H1 (cell line): ENCODE data around the gene KLHDC4. TPM values are rescaled to one million over a fixed set of nuclear protein-coding genes. Genes with fewer than 3 reads are reported as not detected.

Experiments used
- CTCF ChIA-PET: fragments of 300-600 bp; sonication (Branson Sonifier 250); formaldehyde crosslinking; loops from one replicate; lab custom pipeline; 2021; ENCODE audit not compliant: partially characterized antibody; lab: Charles Lee
- POLR2A ChIA-PET: fragments of 300-600 bp; sonication (Branson Sonifier 250); formaldehyde crosslinking; loops from one replicate; lab custom pipeline; 2021; ENCODE audit warnings: inconsistent platforms; ENCODE audit not compliant: partially characterized antibody; lab: Charles Lee
- DNase-seq, 2 experiments: peaks; one replicate each; pipeline versions ENCODE4 v3.0.0 to v3.0.0-alpha.2; 2010 to 2022; ENCODE audit warnings: low spot score in 2 of 2, low read depth in 1 of 2, mixed read lengths in 1 of 2
- FAIRE-seq: peaks from 2 replicates; lab custom pipeline; 2011; peaks lifted over from hg19 to GRCh38; lab: Jason Lieb, UNC
- H2AFZ ChIP-seq: 2 replicates; pipeline ENCODE4 v1.8.1; 2012; ENCODE audit warnings: low read length, inconsistent platforms
- H2AK5ac ChIP-seq: 2 replicates; pipeline ENCODE4 v1.6.1; 2013; ENCODE audit warnings: low read depth, low read length
- H2BK120ac ChIP-seq: replicated peaks from 2 replicates; pipeline ENCODE3; 2013; ENCODE audit warnings: low read depth, low read length, inconsistent platforms
- H2BK12ac ChIP-seq: 2 replicates; pipeline ENCODE4 v1.6.1; 2013; ENCODE audit warnings: low read depth, low read length
- H2BK15ac ChIP-seq: 2 replicates; pipeline ENCODE4 v1.6.1; 2013; ENCODE audit warnings: low read length
- H2BK20ac ChIP-seq: 2 replicates; pipeline ENCODE4 v1.6.1; 2013; ENCODE audit warnings: low read length
- H2BK5ac ChIP-seq: 2 replicates; pipeline ENCODE4 v1.6.1; 2013; ENCODE audit warnings: low read depth, low read length
- H3K14ac ChIP-seq: 2 replicates; pipeline ENCODE4 v1.6.1; 2013; ENCODE audit warnings: inconsistent platforms; ENCODE audit not compliant: insufficient read length
- H3K18ac ChIP-seq: 2 replicates; pipeline ENCODE4 v1.6.1; 2013; ENCODE audit warnings: low read length; ENCODE audit errors: extremely low read depth
- H3K23ac ChIP-seq: 2 replicates; pipeline ENCODE4 v1.6.1; 2013; ENCODE audit warnings: inconsistent platforms; ENCODE audit not compliant: insufficient read length
- H3K23me2 ChIP-seq: 2 replicates; pipeline ENCODE4 v1.6.1; 2013; ENCODE audit warnings: low read depth, low read length
- H3K27ac ChIP-seq: 2 replicates; pipeline ENCODE4 v1.6.1; 2011; ENCODE audit warnings: low read depth, low read length, inconsistent platforms
- H3K27me3 ChIP-seq, 4 experiments: replicated peaks in 1 of 4; 1 replicate in 1 of 4; 2 replicates in 3 of 4; pipeline versions ENCODE4 v1.6.1 to v1.8.1; 2011 to 2013; ENCODE audit warnings: low read length in 3 of 4, mild to moderate bottlenecking in 3 of 4, inconsistent platforms in 2 of 4, mixed read lengths in 2 of 4, moderate library complexity in 1 of 4; ENCODE audit not compliant: control insufficient read depth in 3 of 4, insufficient read depth in 3 of 4; ENCODE audit errors: extremely low read depth in 1 of 4
- H3K36me3 ChIP-seq, 4 experiments: 2 replicates each; pipeline versions ENCODE4 v1.6.1 to v1.8.1; 2011 to 2013; ENCODE audit warnings: mild to moderate bottlenecking in 4 of 4, low read length in 3 of 4, moderate library complexity in 2 of 4, control low read depth in 1 of 4, inconsistent platforms in 1 of 4; ENCODE audit not compliant: insufficient read depth in 4 of 4, control insufficient read depth in 2 of 4
- H3K4ac ChIP-seq: replicated peaks from 2 replicates; pipeline ENCODE3; 2013; ENCODE audit warnings: low read length, low read depth, mixed read lengths, inconsistent platforms; ENCODE audit not compliant: insufficient read length
- H3K4me1 ChIP-seq, 4 experiments: replicated peaks in 1 of 4; 1 replicate in 1 of 4; 2 replicates in 3 of 4; pipeline versions ENCODE4 v1.6.1 to v1.8.1; 2011 to 2013; ENCODE audit warnings: low read length in 3 of 4, inconsistent platforms in 2 of 4, mixed read lengths in 1 of 4; ENCODE audit not compliant: insufficient read depth in 4 of 4, control insufficient read depth in 3 of 4
- H3K4me2 ChIP-seq, 2 experiments: 2 replicates each; pipeline versions ENCODE4 v1.6.1 to v1.8.1; 2011 to 2013; ENCODE audit warnings: low read depth in 2 of 2, low read length in 2 of 2, control low read depth in 1 of 2, inconsistent platforms in 1 of 2, mild to moderate bottlenecking in 1 of 2; ENCODE audit not compliant: insufficient read depth in 1 of 2
- H3K4me3 ChIP-seq, 4 experiments: fragments of 200-600, 300-600 bp in 1 of 4; sonication (generic), shearing (Covaris generic), sonication (Bioruptor Twin) in 1 of 4; 2 replicates each; pipeline versions ENCODE4 v1.5.1 to v1.8.1; 2011 to 2016; ENCODE audit warnings: low read length in 4 of 4, low read depth in 3 of 4, control low read depth in 2 of 4, inconsistent platforms in 2 of 4, mild to moderate bottlenecking in 2 of 4, mixed read lengths in 1 of 4, moderate library complexity in 1 of 4; ENCODE audit not compliant: insufficient read depth in 2 of 4; ENCODE audit errors: extremely low read depth in 1 of 4
- H3K56ac ChIP-seq: replicated peaks from 2 replicates; pipeline ENCODE3; 2013; ENCODE audit warnings: low read depth, mild to moderate bottlenecking, mixed read lengths, low read length, inconsistent platforms; ENCODE audit not compliant: insufficient read length
- H3K79me1 ChIP-seq: 2 replicates; pipeline ENCODE4 v1.6.1; 2013; ENCODE audit warnings: low read depth, low read length, control low read depth
- H3K79me2 ChIP-seq, 2 experiments: 2 replicates each; pipeline versions ENCODE4 v1.6.1 to v1.8.1; 2012 to 2013; ENCODE audit warnings: low read length in 2 of 2, mild to moderate bottlenecking in 2 of 2, inconsistent platforms in 1 of 2; ENCODE audit not compliant: insufficient read depth in 2 of 2, control insufficient read depth in 1 of 2
- H3K9ac ChIP-seq, 4 experiments: replicated peaks in 1 of 4; 1 replicate in 1 of 4; 2 replicates in 3 of 4; pipeline versions ENCODE4 v1.6.1 to v1.8.1; 2011 to 2013; ENCODE audit warnings: low read depth in 3 of 4, low read length in 3 of 4, control low read depth in 2 of 4, mild to moderate bottlenecking in 2 of 4, moderate library complexity in 2 of 4, inconsistent platforms in 1 of 4; ENCODE audit errors: extremely low read depth in 1 of 4
- H3K9me3 ChIP-seq, 2 experiments: 2 replicates each; pipeline versions ENCODE4 v1.6.1 to v1.8.1; 2012 to 2013; ENCODE audit warnings: mild to moderate bottlenecking in 2 of 2, moderate library complexity in 2 of 2, control low read depth in 1 of 2, inconsistent platforms in 1 of 2, low read depth in 1 of 2, low read length in 1 of 2, mixed read lengths in 1 of 2; ENCODE audit not compliant: insufficient read depth in 2 of 2
- H4K20me1 ChIP-seq, 2 experiments: replicated peaks in 1 of 2; 2 replicates each; pipeline versions ENCODE3 to v1.8.1; 2011 to 2013; ENCODE audit warnings: inconsistent platforms in 2 of 2, low read length in 2 of 2, mild to moderate bottlenecking in 1 of 2; ENCODE audit not compliant: insufficient read depth in 2 of 2, control insufficient read depth in 1 of 2
- H4K5ac ChIP-seq: 2 replicates; pipeline ENCODE4 v1.6.1; 2013; ENCODE audit warnings: low read length, low read depth, mixed read lengths, inconsistent platforms; ENCODE audit not compliant: insufficient read length
- H4K8ac ChIP-seq: 2 replicates; pipeline ENCODE4 v1.8.0; 2013; ENCODE audit warnings: mild to moderate bottlenecking, moderate library complexity, low read length, inconsistent platforms; ENCODE audit not compliant: insufficient read depth; ENCODE audit errors: extremely low read depth
- H4K91ac ChIP-seq: replicated peaks from 2 replicates; pipeline ENCODE3; 2013; ENCODE audit warnings: low read length, mixed read lengths, inconsistent platforms; ENCODE audit not compliant: insufficient read length
- CBX8 ChIP-seq: fragments of 300-800, 300-1000 bp; sonication (generic); IDR thresholded peaks from 2 replicates; pipeline ENCODE4 v1.7.1; 2016; ENCODE audit warnings: low read depth, low read length, borderline replicate concordance
- CHD2 ChIP-seq: IDR thresholded peaks from 2 replicates; pipeline ENCODE4 v1.6.1; 2012; ENCODE audit warnings: low read length, improper control_type of control experiment
- CTBP2 ChIP-seq: IDR thresholded peaks from 2 replicates; pipeline ENCODE4 v1.7.0; 2011; ENCODE audit warnings: borderline replicate concordance, mild to moderate bottlenecking, moderate library complexity, mixed read lengths, low read length; ENCODE audit not compliant: insufficient read depth, insufficient read length
- GTF2F1 ChIP-seq: IDR thresholded peaks from 2 replicates; pipeline ENCODE4 v1.6.1; 2012; ENCODE audit warnings: low read depth, low read length, improper control_type of control experiment, borderline replicate concordance
- HDAC2 ChIP-seq, 2 experiments: fragments of 300-600 bp in 1 of 2; sonication (generic) in 1 of 2; IDR thresholded peaks; 2 replicates each; pipeline ENCODE4 v1.6.1; 2011 to 2012; ENCODE audit warnings: low read depth in 2 of 2, low read length in 2 of 2, mild to moderate bottlenecking in 2 of 2, moderate library complexity in 2 of 2, borderline replicate concordance in 1 of 2, inconsistent platforms in 1 of 2
- KDM4A ChIP-seq: IDR thresholded peaks from one replicate; pipeline ENCODE4 v1.7.1; 2012; ENCODE audit warnings: low read depth, mild to moderate bottlenecking, moderate library complexity, low read length, inconsistent platforms; ENCODE audit not compliant: severe bottlenecking
- MAX ChIP-seq: IDR thresholded peaks from 2 replicates; pipeline ENCODE4 v1.6.1; 2012; ENCODE audit warnings: inconsistent platforms
- RXRA ChIP-seq: IDR thresholded peaks from 2 replicates; pipeline ENCODE4 v1.6.1; 2011; ENCODE audit warnings: low read depth, mild to moderate bottlenecking, low read length, moderate library complexity; ENCODE audit not compliant: insufficient read depth
- SP2 ChIP-seq: IDR thresholded peaks from 2 replicates; pipeline ENCODE4 v1.6.1; 2012; ENCODE audit warnings: mild to moderate bottlenecking, low read length, inconsistent platforms
- WGBS, 2 experiments: shearing (Covaris generic) in 1 of 2; methylation state at CpG; one replicate each; pipeline versions ENCODE4 v1.1.6 to v1.1.7; 2013 to 2015; ENCODE audit warnings: low lambda C conversion rate in 2 of 2, mixed read lengths in 2 of 2, inconsistent platforms in 1 of 2, low coverage in 1 of 2, missing lambda C conversion rate in 1 of 2; ENCODE audit not compliant: insufficient replicate concordance in 2 of 2, insufficient coverage in 1 of 2, insufficient read length in 1 of 2; ENCODE audit errors: extremely low coverage in 1 of 2, missing lambda C conversion rate in 1 of 2; 5-methylcytosine and 5-hydroxymethylcytosine counted together
- polyA plus RNA-seq, 7 experiments: library from polyadenylated mRNA; depleted of rRNA in 3 of 7; stranded (reverse) in 5 of 7; unstranded in 2 of 7; fragments of >200 nt in 5 of 7; fragments of 200-250 nt in 2 of 7; gene quantifications; 1 replicate in 5 of 7; 2 replicates in 1 of 7; 4 replicates in 1 of 7; pipeline versions ENCODE4 v1.2.1 to v1.2.3, GENCODE V29; 2011 to 2013; ENCODE audit warnings: missing spikeins in 2 of 7, mixed read lengths in 2 of 7
- total RNA-seq: library from RNA; stranded (reverse); fragmentation: NEBNext Ultra II Directional; extraction: Animal tissue kit (Norgen Biotek cat#: 25700); gene quantifications from 2 replicates; pipeline ENCODE4 v1.2.1, GENCODE V29; 2021
- TF ChIP-seq, protein P1 (sequence below): IDR thresholded peaks from 2 replicates; pipeline ENCODE4 v1.6.1; 2012; ENCODE audit warnings: low read length, inconsistent platforms

KLHDC4 gene
- total and polyA plus RNA-seq, 2 of the 8 experiments (the other 6 are each of a cell fraction or from before 2014, with no cell fraction given) = 23.7 to 63.9 TPM

GRCh38 chr16:87665193-87665592 lies 100.6 kb downstream of the KLHDC4 start:
- Histone ChIP-seq H2AFZ (no peak overlapping the region), H2BK5ac (no peak overlapping the region), H3K4ac (no peak overlapping the region), H3K4me3 (no peak overlapping the region), H2BK20ac (no peak overlapping the region), H3K18ac (no peak overlapping the region), H3K27me3 (no peaks in the 10 kb centered on the region), H3K79me1 (peaks cover 2% of the 10 kb centered on the region), H4K91ac (no peak overlapping the region), H3K79me2 (no peaks in the 10 kb centered on the region), H4K8ac (peak overlapping the region; percentile 16; the same call in 1 of the 2 replicates), H3K56ac (no peak overlapping the region), H3K4me1 (peaks cover 0 to 7% (median 0%) of the 10 kb centered on the region in 4 experiments; a peak in 1 of 7 replicates), H3K14ac (no peak overlapping the region), H3K4me2 (no peak overlapping the region), H3K23ac (no peak overlapping the region), H3K36me3 (no peaks in the 10 kb centered on the region), H3K27ac (no peak overlapping the region), H2AK5ac (no peak overlapping the region), H3K23me2 (no peaks in the 10 kb centered on the region), H2BK120ac (no peak overlapping the region), H4K20me1 (peaks cover 0 to 18% of the 10 kb centered on the region in 2 experiments), H3K9ac (no peak overlapping the region), H4K5ac (no peak overlapping the region), H3K9me3 (no peaks in the 10 kb centered on the region), H2BK15ac (no peak overlapping the region), H2BK12ac (no peak overlapping the region)
- no peak for DNase-seq
- ChIA-PET POLR2A (interaction anchor here (1.0 kb wide), 1 partner anchor 73 kb away, joined by 3 read pairs; no protein-coding TSS in a partner anchor), CTCF (interaction anchor here (0.9 to 2.4 kb wide), 9 partner anchors 9 to 250 kb away, joined by 3 to 7 read pairs (median 3); no protein-coding TSS in a partner anchor)
- WGBS, 2 experiments = 86% methylated on average over 11 of the region's 15 CpGs; no CpG with 5 or more reads in 1 of the 2 experiments
- FAIRE-seq = no peak
- TF ChIP-seq SP2 (no peak), CBX8 (no peak), RXRA (no peak), CTBP2 (no peak), MAX (no peak), GTF2F1 (no peak), KDM4A (no peak), HDAC2 (IDR thresholded peaks at IDR 0.05; ENCODE audit: borderline replicate concordance in 1 of 2, low read depth in 2 of 2, low read length in 2 of 2) (no peak), CHD2 (no peak)
- TF ChIP-seq, protein P1, sequence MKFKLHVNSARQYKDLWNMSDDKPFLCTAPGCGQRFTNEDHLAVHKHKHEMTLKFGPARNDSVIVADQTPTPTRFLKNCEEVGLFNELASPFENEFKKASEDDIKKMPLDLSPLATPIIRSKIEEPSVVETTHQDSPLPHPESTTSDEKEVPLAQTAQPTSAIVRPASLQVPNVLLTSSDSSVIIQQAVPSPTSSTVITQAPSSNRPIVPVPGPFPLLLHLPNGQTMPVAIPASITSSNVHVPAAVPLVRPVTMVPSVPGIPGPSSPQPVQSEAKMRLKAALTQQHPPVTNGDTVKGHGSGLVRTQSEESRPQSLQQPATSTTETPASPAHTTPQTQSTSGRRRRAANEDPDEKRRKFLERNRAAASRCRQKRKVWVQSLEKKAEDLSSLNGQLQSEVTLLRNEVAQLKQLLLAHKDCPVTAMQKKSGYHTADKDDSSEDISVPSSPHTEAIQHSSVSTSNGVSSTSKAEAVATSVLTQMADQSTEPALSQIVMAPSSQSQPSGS = no peak
